ENCODE data around the gene DPYD.

Gene DPYD

DNA sequence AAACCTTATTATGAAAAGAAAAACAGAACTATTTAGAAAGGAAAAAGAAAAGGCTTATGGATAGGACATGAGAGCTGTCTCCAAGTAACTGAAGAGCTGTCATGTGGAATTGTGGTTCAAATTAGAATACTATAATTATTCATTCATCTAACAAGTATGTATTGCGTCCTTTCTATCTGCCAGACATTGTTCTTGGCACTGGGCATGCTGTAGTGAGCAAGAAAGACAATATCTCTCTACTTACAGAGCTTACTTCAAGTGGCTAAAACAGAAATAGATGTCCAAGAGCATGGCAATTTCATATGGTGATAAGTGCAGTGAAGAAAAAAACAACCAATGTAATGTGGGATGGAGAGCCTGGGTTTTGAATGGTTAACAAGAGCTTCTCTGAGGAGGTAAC lies 413.0 kb downstream of the DPYD start:
- TF ChIP-seq, protein P1, sequence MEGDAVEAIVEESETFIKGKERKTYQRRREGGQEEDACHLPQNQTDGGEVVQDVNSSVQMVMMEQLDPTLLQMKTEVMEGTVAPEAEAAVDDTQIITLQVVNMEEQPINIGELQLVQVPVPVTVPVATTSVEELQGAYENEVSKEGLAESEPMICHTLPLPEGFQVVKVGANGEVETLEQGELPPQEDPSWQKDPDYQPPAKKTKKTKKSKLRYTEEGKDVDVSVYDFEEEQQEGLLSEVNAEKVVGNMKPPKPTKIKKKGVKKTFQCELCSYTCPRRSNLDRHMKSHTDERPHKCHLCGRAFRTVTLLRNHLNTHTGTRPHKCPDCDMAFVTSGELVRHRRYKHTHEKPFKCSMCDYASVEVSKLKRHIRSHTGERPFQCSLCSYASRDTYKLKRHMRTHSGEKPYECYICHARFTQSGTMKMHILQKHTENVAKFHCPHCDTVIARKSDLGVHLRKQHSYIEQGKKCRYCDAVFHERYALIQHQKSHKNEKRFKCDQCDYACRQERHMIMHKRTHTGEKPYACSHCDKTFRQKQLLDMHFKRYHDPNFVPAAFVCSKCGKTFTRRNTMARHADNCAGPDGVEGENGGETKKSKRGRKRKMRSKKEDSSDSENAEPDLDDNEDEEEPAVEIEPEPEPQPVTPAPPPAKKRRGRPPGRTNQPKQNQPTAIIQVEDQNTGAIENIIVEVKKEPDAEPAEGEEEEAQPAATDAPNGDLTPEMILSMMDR (IDR thresholded peaks at IDR 0.05; ENCODE audit: low read depth, low read length) = no peak
- Histone ChIP-seq H3K4me3 (ENCODE audit: low read depth, low read length) (no peak overlapping the region), H3K36me3 (no peaks in the 10 kb centered on the region), H3K9me3 (ENCODE audit: severe bottlenecking) (no peaks in the 10 kb centered on the region), H3K27me3 (ENCODE audit: insufficient read depth, low read depth, severe bottlenecking) (no peaks in the 10 kb centered on the region), H3K27ac (no peak overlapping the region)
- no peak for DNase-seq

DNA sequence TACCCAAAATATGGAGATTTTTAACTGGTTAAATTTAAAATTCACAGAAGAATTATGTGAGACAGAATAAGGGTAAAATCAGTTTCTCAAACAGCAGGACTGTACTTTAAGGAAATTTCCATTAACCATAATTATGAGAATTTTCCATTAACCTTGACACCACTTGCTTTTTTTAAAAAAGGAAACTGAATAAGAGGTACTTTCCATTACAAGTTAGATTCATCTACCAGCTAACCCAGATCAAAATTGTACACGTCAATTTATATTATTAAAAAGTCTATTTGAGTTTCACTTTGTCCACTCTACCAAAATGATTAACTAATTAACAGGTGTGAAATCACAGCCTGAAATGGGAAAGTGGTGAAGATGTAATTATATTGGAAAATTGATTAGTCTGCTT lies 414.5 kb downstream of the DPYD start:
- TF ChIP-seq, protein P1 (IDR thresholded peaks at IDR 0.05; ENCODE audit: low read depth, low read length) = no peak
- H3K36me3 ChIP-seq = no peaks in the 10 kb centered on the region
- no peaks in the 10 kb centered on the region for H3K9me3 ChIP-seq (ENCODE audit: severe bottlenecking)
- H3K27ac ChIP-seq = no peak overlapping the region
- no peak overlapping the region for H3K4me3 ChIP-seq (ENCODE audit: low read depth, low read length)
- H3K27me3 ChIP-seq (ENCODE audit: insufficient read depth, low read depth, severe bottlenecking) = no peaks in the 10 kb centered on the region
- DNase-seq = no peak

DNA sequence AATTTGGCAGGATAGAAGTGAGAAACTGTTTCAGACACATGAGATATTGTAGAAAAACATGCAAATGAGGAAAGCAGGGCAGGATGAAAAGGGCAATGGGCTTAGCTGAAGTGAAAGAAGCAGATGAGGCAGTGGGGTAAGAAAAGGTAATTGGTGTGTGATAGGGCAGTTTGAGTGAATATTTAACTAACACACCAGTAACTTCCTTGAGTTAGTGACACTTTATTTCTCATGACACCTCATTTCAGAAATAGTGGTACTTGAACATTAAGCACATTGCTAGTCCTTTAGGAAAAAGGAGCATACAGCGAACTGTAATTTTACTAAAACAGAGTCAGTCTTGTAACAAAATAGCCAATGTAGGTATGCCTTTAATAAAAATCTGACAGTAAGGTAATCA lies 415.0 kb downstream of the DPYD start:
- TF ChIP-seq, protein P1 (IDR thresholded peaks at IDR 0.05; ENCODE audit: low read depth, low read length) = no peak
- Histone ChIP-seq H3K36me3 (no peaks in the 10 kb centered on the region), H3K27ac (no peak overlapping the region), H3K4me3 (ENCODE audit: low read depth, low read length) (no peak overlapping the region), H3K9me3 (ENCODE audit: severe bottlenecking) (no peaks in the 10 kb centered on the region), H3K27me3 (ENCODE audit: insufficient read depth, low read depth, severe bottlenecking) (no peaks in the 10 kb centered on the region)
- DNase-seq = no peak

DNA sequence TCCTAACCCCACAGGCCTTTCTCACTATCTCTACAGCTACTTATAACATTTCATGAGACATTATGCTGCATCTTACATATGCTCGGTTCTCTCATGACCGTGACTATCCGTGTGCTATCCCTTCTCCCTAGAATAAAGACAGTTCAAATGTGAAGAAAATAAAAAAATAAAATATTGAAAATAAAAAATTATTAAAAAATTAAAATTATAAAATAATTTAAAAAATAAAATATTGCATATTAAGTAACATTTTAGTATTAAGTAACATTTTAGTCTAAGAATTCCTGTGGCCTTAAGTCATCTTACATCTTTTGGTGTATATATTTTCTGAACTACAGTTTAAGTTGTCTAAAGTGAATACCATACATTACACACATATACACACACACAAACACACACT lies 415.5 kb downstream of the DPYD start:
- no peaks in the 10 kb centered on the region for H3K27me3 ChIP-seq (ENCODE audit: insufficient read depth, low read depth, severe bottlenecking)
- DNase-seq = no peak
- no peaks in the 10 kb centered on the region for H3K9me3 ChIP-seq (ENCODE audit: severe bottlenecking)
- no peaks in the 10 kb centered on the region for H3K36me3 ChIP-seq
- H3K27ac ChIP-seq = no peak overlapping the region
- TF ChIP-seq, protein P1 (IDR thresholded peaks at IDR 0.05; ENCODE audit: low read depth, low read length) = no peak
- H3K4me3 ChIP-seq (ENCODE audit: low read depth, low read length) = no peak overlapping the region

DNA sequence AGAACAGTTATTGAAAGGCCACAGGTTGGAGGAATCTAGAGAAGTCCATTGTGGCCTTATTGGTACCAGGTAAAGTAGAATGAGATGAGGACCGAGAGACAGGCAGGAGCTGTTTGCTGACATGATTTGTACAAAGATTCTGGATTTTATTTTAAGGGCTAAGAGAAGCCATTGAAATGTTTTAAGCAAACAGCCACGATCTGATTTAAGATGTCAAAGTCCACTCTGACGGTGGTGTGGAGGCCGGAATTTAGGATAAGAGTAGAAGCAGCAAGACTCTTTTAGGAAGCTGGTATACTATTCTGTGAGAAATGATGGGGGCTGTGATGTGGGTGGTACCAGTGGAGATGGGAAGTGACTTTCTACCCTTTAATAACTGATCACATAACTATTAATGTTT lies 418.5 kb downstream of the DPYD start:
- TF ChIP-seq, protein P1 (IDR thresholded peaks at IDR 0.05; ENCODE audit: low read depth, low read length) = no peak
- no peaks in the 10 kb centered on the region for H3K36me3 ChIP-seq
- no peak overlapping the region for H3K27ac ChIP-seq
- no peaks in the 10 kb centered on the region for H3K27me3 ChIP-seq (ENCODE audit: insufficient read depth, low read depth, severe bottlenecking)
- no peaks in the 10 kb centered on the region for H3K9me3 ChIP-seq (ENCODE audit: severe bottlenecking)
- no peak for DNase-seq
- H3K4me3 ChIP-seq (ENCODE audit: low read depth, low read length) = no peak overlapping the region

DNA sequence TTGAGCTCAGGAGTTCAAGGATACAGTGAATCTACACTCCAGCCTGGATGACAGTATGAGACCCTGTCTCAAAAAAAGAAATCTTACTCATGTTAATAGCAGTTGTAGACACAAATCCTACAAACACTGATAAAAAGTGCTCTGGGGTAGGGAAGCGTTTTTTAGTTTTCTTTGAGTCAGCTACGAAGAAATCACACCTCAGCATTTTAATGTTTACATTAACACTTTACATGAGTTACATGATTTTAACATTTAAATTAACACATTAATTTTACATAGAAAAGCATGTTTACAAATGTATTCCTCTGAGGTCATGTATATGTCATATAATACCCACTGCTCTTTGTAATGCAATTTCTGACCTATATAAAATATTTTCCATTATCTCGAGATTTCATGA lies 419.2 kb downstream of the DPYD start:
- no peaks in the 10 kb centered on the region for H3K27me3 ChIP-seq (ENCODE audit: insufficient read depth, low read depth, severe bottlenecking)
- TF ChIP-seq, protein P1 (IDR thresholded peaks at IDR 0.05; ENCODE audit: low read depth, low read length) = no peak

More for the DNA sequence above, 419.2 kb downstream of the DPYD start:
- Histone ChIP-seq H3K27ac (no peak overlapping the region), H3K36me3 (no peaks in the 10 kb centered on the region), H3K9me3 (ENCODE audit: severe bottlenecking) (no peaks in the 10 kb centered on the region), H3K4me3 (ENCODE audit: low read depth, low read length) (no peak overlapping the region)
- DNase-seq = no peak
